GM21723 (cell line): ENCODE data around the gene PRICKLE3.

ENCODE experiments used
- ATAC-seq: cut with Tn5 transposase; IDR thresholded peaks from one replicate; pipeline ENCODE4 v1.9.1; 2021; ENCODE audit warnings: mild to moderate bottlenecking, moderate library complexity; ENCODE audit not compliant: unreplicated experiment

PRICKLE3 gene, protein sequence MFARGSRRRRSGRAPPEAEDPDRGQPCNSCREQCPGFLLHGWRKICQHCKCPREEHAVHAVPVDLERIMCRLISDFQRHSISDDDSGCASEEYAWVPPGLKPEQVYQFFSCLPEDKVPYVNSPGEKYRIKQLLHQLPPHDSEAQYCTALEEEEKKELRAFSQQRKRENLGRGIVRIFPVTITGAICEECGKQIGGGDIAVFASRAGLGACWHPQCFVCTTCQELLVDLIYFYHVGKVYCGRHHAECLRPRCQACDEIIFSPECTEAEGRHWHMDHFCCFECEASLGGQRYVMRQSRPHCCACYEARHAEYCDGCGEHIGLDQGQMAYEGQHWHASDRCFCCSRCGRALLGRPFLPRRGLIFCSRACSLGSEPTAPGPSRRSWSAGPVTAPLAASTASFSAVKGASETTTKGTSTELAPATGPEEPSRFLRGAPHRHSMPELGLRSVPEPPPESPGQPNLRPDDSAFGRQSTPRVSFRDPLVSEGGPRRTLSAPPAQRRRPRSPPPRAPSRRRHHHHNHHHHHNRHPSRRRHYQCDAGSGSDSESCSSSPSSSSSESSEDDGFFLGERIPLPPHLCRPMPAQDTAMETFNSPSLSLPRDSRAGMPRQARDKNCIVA

DNA sequence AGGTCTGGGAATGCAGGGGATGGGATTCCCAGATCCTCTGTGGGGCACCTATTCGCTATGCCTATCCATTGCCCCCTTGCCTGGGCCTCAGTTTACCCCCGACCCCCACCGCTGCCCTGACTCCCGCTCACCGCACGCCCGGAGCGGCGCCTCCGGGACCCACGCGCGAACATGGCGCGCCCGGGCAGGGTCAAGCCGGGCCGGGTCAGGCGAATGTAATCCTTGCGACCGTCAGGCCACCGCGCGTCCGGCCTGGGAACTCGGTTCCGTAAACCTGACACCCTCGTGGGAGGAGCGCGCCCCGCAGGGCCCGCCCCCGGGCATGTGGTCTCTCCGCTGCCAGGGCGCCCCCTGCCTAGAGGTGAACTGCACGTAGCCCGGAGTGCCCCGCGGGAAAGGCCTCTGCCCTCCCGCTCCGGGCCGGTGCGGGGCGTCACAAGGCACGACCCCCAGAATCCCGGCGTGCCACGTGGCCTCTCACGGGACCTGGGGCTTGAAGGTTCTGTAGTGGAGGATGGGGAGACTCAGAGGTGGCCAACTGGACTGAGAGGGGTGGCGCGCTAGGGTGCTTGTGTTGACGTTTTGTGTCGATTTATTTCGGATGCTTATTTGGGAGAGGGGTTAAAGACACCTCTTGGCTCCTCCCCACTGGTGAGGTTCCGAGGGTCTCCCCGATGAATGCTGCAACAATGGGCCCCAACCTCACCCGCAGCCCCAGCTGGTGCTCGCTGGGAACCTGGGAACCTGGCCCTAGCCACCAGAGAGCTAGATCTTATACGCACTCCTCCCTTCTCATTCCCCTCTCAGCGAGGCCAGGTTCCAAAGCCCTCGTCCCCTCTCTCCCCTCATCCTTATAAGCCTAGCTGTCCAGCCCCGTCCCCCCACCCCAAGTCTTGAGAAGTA is at the start of gene PRICKLE3:
Gene PRICKLE3, minus strand, starts transcription at position 249 of the 903 bp plus-strand sequence. Its CDS starts 76 bp downstream, at position 173.
- peak; percentile 31 for ATAC-seq

- no peak for ATAC-seq
These were observed 47.8 kb upstream of the PRICKLE3 start for GRCh38 chrX:49233887-49234555.

GRCh38 chrX:49233176-49233575 is 47.0 kb upstream of the PRICKLE3 start, which contains the start of gene CACNA1F:
CACNA1F (minus strand) TSS chrX:49233340; CDS start chrX:49233309, 31 bp downstream.
- ATAC-seq: no peak

DNA sequence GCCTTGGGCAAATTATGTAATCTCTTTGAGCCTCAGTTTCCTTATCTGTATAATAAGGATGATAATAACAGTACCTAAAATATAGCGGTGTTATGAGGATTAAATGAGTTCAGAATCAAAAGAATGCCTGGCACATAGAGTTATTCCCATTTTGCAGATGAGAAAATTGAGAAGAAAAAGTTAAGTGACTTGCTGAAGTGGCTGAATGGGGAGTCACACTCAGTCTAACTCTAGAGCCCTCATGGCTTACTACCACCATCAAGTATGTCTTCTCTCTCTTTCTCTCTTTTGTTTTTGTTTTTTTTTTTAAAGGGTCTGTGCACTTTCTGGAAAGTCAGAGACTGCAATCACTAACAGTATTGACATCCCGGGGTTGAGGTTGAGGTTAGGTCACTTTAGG is 46.4 kb upstream of the PRICKLE3 start:
- ATAC-seq: no peak

DNA sequence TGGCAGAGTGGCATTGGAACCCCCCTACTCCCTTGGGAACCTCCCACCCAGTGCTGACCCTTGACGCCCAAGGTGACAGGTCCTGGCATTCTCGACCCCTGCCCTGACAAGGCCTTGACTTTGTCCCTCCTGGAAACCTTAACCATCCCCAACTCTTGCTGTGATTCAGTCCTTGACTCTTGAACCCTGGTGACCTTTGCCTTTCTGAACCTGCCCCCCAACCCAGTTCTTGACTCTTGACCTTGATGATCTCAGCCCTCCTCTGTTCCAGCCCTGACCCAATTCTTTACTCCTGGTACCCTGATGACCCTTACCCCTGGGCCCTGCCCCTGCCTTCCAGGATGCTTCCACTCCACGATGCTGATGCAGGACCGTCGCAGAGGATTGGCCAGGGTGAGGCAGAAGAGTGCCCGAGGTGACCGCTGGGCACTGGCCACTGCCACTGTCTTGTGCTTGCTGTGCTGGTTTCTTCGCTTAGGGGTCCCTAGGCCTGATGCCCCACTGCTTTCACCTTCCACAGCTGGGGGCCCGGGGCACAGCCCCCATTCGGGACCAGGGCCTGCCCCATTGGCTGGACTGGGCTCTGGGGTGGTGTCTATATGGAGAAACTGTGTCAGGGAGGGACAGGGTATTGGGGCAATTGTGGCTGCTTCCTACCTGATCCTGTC is 45.3 kb upstream of the PRICKLE3 start:
- no peak for ATAC-seq

DNA sequence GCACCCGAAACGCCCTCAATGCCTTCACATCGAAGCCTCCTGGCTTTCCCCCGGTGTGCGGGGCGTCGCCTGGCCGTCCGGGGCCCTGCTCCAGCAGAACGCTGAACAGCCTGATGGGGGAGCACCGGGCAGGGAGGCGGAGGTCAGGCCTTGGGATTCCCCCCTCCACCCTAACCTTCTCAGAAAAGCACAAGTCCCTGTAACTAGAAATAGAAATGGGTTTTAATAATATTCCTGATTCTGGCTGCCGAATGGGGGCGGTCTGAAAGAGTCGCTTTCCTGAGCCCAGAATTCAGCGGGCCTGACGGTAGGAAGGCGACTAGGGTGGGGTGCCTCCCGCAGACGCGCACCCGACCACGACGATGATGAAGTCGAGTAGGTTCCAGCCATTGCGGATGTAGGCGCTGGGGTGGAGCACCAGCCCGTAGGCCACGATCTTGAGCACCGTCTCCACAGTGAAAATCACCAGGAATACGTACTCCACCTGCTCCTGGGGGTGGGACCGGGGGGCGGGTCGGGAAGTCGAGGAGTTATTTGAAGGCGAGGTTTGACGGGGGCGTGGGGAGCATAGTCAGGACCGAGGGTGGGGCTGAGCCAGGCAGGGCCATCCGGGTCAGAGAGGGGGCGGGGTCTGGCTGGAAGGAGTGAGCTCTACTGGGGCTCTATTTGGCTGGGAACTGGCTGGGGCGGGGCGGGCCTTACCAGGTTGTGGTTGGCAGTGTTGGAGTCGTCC is 44.5 kb upstream of the PRICKLE3 start:
- ATAC-seq: peak; percentile 56

DNA sequence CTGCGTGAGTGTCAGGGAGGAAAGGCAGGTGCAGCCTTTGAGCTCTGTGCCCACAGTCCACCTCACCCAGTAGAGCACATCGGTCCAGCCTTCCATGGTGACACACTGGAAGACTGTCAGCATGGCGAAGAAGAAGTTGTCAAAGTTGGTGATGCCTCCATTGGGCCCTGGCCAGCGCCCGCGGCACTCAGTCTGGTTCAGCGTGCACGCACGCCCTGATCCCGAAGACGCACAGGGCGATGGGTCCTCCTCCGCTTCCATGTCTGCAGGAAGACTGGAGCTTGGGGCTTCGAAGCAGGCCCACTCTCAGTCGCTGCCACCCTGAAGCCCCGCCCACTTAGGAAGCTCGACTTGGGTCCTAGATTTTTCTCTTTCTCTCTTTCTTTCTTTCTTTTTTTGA is 42.0 kb upstream of the PRICKLE3 start:
- ATAC-seq: no peak

- ATAC-seq: no peak
These were observed 41.6 kb upstream of the PRICKLE3 start for GRCh38 chrX:49227726-49228125.

GRCh38 chrX:49226946-49227345 is 40.8 kb upstream of the PRICKLE3 start:
- ATAC-seq: no peak

DNA sequence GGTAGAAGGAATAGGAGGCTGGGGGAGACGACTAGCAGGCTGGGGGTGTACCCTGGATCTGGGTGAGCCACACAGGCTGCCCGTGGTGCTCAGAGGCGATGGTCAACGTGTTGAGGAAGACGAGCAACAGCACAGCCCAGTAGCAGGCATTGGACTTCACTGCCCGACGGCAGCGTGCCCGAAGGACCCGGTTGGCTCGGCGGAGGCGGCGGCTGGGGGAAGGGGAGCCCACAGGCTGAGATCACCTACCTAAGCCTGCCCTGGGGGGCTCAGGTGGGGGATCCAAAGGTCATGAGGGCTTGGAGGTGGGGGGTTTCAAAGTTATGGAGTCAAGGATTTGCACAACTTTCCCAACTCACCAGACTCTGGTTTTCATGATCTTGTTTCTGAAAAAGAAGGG is 39.7 kb upstream of the PRICKLE3 start:
- no peak for ATAC-seq

GRCh38 chrX:49221868-49222267 is 35.7 kb upstream of the PRICKLE3 start:
- no peak for ATAC-seq

DNA sequence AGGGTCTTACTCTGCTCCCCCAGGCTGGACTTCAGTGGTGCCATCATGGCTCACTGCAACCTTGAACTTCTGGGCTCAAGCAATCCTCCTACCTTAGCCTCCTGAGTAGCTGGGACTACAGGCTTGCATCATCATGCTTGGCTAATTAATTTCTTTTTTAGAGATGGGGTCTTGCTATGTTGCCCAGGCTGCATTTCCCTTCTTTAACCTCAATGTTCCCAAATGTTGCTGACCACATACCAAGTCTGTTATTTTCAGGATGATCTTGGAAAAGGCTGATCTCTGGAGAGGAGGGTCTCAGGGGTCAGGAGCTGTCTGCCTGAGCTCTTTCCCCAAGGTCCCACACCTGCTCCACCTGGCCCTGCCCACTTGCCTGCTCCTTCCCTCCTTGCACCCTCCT is 33.9 kb upstream of the PRICKLE3 start:
- ATAC-seq: no peak

DNA sequence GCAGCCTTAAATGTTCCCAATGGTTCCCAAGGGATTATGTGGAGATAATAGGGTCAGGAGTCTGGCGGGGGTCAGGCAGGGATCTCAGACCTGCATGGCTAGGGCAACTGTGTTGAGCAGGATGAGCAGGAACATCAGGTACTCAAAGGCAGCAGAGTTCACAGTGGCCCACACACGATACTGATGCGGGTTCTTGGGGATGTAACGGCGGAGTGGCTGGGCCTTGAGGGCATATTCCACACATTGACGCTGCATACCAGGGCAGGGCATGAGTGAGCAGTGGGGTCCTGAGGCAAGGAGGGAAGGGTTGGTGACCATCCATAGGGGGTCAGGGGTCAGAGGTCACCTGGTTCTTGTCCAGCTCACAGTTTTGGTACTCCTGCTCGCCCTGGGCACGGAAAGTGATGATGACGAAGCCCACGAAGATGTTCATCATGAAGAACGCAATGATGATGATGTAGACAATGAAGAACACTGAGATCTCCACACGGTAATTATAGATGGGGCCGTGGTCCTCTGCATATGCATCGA is 28.9 kb upstream of the PRICKLE3 start:
- ATAC-seq: no peak

DNA sequence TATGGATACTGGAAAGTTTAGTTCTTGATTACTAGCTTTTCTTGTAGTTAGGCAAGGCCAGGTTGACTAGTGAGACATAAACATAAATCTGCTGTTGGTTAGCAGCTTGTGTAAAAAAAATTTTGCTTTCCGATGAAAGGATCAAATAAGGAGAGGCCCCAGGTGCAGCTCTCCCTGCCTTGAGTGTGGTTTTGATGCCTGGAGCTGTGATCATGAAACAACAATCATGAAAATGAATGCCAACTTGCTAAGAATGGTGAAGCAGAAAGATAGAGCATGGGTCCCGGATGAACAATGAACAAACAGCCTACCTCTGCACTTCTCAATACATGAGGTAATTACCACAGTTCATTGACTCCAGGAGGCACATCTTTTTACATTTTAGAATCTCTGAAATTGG is 28.2 kb upstream of the PRICKLE3 start:
- no peak for ATAC-seq

- ATAC-seq: no peak
These were observed 26.7 kb upstream of the PRICKLE3 start for GRCh38 chrX:49212861-49213260.

DNA sequence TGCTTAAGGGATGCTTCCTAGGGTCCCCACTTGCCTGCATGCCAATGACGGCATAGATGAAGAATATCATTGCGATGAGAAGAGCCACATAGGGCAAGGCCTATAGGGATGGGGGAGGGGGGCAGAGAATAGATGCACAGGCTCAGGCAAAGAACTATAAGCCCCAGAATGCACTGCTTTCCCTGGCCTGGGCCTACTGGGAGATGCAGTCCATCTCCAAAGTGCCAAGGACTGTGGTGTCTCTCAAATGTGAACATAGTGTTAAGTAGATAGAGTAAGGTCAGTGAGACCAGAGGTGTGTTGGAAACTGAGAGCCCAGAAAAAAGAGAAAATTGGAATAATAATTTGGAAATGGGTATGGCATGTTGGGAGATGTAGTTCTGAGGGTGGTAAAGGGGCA is 26.0 kb upstream of the PRICKLE3 start:
- ATAC-seq: no peak

DNA sequence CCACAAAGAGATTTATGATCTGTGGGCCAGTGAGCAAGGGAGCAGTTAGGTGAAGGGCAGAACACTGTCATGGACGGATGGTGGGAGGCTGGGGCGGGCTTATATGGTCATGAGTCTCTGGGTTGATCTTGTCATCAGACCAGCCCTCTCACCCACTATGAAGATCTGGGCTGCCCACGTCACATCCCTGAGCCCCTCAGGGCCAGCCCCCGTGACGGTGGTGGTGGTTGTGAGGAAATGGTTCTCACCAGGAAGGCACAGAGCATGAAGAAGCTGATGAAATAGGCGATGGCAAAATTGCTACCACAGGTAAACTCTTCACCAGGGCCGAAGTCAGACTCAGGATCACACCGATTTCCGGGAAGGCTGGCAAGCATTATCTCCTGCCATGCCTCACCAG is 24.9 kb upstream of the PRICKLE3 start:
- ATAC-seq: no peak

DNA sequence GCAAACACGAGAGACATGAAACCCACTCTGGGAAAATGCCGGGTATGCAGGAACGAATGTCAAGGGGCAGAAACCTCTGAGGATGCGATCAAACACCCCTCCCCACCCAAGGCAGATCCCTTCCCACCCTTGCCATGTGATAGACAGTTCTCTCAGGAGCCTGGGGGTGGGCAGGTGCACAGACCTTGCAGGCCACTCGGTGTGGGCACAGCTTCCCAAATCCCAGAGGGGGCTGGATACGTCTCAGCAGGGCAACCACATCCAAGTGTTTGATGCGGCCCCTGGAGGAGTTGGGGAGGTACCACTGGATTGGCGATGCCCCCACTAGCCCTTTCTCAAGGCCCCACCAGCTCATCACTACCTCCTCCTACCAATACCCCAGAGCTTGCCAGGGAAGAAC is 24.2 kb upstream of the PRICKLE3 start:
- ATAC-seq: no peak
